ENCODE results near the gene SMC4. TPM values are rescaled to one million over a fixed set of nuclear protein-coding genes. Genes with fewer than 3 reads are reported as not detected.

The SMC4 gene
- total and polyA plus RNA-seq, 2 of the 13 experiments (the other 11 are each of a cell fraction or from before 2014, with no cell fraction given): 19.2 to 74.3 TPM

DNA sequence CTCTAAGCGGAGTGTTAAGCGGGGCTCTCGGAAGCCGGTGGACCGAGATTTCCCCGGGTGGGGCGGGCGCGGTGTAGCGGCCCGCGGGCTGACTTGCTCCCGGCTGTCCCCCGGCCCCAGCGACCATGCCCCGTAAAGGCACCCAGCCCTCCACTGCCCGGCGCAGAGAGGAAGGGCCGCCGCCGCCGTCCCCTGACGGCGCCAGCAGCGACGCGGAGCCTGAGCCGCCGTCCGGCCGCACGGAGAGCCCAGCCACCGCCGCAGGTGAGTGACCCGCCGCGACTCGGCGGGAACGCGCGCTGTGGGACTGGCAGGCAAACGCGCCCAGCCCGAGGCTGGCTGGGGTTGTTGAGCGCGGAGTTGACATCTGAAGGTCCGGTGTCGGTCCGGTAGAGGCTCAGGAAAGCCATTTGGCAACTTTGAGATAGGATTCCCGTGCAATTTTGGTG is 1.3 kb downstream of the SMC4 start (continued):
- TF ChIP-seq, protein P1, sequence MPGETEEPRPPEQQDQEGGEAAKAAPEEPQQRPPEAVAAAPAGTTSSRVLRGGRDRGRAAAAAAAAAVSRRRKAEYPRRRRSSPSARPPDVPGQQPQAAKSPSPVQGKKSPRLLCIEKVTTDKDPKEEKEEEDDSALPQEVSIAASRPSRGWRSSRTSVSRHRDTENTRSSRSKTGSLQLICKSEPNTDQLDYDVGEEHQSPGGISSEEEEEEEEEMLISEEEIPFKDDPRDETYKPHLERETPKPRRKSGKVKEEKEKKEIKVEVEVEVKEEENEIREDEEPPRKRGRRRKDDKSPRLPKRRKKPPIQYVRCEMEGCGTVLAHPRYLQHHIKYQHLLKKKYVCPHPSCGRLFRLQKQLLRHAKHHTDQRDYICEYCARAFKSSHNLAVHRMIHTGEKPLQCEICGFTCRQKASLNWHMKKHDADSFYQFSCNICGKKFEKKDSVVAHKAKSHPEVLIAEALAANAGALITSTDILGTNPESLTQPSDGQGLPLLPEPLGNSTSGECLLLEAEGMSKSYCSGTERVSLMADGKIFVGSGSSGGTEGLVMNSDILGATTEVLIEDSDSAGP (CRISPR knock-in tag; IDR thresholded peaks at IDR 0.05; ENCODE audit: borderline replicate concordance): peak; percentile 46; the same call in 1 of the 2 replicates
- TF ChIP-seq ZNF746 (CRISPR knock-in tag; IDR thresholded peaks at IDR 0.05) (no peak), REL (CRISPR knock-in tag; conservative IDR thresholded peaks at IDR 0.05) (0 out of 2 replicates have a peak, but pooled peaks have one; percentile 57), ZNF883 (CRISPR knock-in tag; IDR thresholded peaks at IDR 0.05; ENCODE audit: not compliant biosample characterization) (no peak), ZNF253 (CRISPR knock-in tag; IDR thresholded peaks at IDR 0.05; ENCODE audit: borderline replicate concordance) (no peak), NFRKB (IDR thresholded peaks at IDR 0.05) (no peak), ARNT2 (CRISPR knock-in tag; IDR thresholded peaks at IDR 0.05; ENCODE audit: low read depth) (peak; percentile 36; the same call in 1 of the 2 replicates), MBNL3 (CRISPR knock-in tag; conservative IDR thresholded peaks at IDR 0.05) (no peak), DPF2 (CRISPR knock-in tag; IDR thresholded peaks at IDR 0.05; ENCODE audit: borderline replicate concordance, low read depth) (no peak), MAZ (IDR thresholded peaks at IDR 0.05; ENCODE audit: borderline replicate concordance, low read depth, low read length) (no peak), MAZ (CRISPR knock-in tag; IDR thresholded peaks at IDR 0.05; ENCODE audit: low read depth) (peak; percentile 18; the same call in 1 of the 2 replicates), MXD4 (CRISPR knock-in tag; IDR thresholded peaks at IDR 0.05) (no peak), TMF1 (CRISPR knock-in tag; IDR thresholded peaks at IDR 0.05; ENCODE audit: low read depth) (no peak), ZNF546 (CRISPR knock-in tag; conservative IDR thresholded peaks at IDR 0.05) (no peak), NFATC3 (CRISPR knock-in tag; IDR thresholded peaks at IDR 0.05) (no peak), ZNF777 (CRISPR knock-in tag; IDR thresholded peaks at IDR 0.05) (peak; percentile 71), ZNF282 (IDR thresholded peaks at IDR 0.05; ENCODE audit: partially characterized antibody) (no peak)
- TF ChIP-seq, protein P2, sequence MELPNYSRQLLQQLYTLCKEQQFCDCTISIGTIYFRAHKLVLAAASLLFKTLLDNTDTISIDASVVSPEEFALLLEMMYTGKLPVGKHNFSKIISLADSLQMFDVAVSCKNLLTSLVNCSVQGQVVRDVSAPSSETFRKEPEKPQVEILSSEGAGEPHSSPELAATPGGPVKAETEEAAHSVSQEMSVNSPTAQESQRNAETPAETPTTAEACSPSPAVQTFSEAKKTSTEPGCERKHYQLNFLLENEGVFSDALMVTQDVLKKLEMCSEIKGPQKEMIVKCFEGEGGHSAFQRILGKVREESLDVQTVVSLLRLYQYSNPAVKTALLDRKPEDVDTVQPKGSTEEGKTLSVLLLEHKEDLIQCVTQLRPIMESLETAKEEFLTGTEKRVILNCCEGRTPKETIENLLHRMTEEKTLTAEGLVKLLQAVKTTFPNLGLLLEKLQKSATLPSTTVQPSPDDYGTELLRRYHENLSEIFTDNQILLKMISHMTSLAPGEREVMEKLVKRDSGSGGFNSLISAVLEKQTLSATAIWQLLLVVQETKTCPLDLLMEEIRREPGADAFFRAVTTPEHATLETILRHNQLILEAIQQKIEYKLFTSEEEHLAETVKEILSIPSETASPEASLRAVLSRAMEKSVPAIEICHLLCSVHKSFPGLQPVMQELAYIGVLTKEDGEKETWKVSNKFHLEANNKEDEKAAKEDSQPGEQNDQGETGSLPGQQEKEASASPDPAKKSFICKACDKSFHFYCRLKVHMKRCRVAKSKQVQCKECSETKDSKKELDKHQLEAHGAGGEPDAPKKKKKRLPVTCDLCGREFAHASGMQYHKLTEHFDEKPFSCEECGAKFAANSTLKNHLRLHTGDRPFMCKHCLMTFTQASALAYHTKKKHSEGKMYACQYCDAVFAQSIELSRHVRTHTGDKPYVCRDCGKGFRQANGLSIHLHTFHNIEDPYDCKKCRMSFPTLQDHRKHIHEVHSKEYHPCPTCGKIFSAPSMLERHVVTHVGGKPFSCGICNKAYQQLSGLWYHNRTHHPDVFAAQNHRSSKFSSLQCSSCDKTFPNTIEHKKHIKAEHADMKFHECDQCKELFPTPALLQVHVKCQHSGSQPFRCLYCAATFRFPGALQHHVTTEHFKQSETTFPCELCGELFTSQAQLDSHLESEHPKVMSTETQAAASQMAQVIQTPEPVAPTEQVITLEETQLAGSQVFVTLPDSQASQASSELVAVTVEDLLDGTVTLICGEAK (IDR thresholded peaks at IDR 0.05): no peak
- TF ChIP-seq, protein P2 (CRISPR knock-in tag; IDR thresholded peaks at IDR 0.05): no peak
- TF ChIP-seq, protein P3, sequence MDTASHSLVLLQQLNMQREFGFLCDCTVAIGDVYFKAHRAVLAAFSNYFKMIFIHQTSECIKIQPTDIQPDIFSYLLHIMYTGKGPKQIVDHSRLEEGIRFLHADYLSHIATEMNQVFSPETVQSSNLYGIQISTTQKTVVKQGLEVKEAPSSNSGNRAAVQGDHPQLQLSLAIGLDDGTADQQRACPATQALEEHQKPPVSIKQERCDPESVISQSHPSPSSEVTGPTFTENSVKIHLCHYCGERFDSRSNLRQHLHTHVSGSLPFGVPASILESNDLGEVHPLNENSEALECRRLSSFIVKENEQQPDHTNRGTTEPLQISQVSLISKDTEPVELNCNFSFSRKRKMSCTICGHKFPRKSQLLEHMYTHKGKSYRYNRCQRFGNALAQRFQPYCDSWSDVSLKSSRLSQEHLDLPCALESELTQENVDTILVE (CRISPR knock-in tag; IDR thresholded peaks at IDR 0.05): no peak
